Skeletal muscle tissue (tissue), 4 donors: ENCODE measurements around the gene GATAD2B. TPM values are rescaled to one million over a fixed set of nuclear protein-coding genes. Genes with fewer than 3 reads are reported as not detected.
"Not testable (repeated sequence)": the region's sequence is repeated elsewhere in the genome, so short reads cannot be mapped to it uniquely, and the experiment has no call there.

Source experiments
- H3K27ac ChIP-seq: one replicate; pipeline ENCODE4 v1.7.0; 2013; ENCODE audit warnings: mild to moderate bottlenecking, low read depth, low read length, inconsistent platforms
- H3K27me3 ChIP-seq, 3 donors: one replicate each; pipeline ENCODE4 v1.7.0; 2013; ENCODE audit warnings: low read length in 3 of 3; ENCODE audit not compliant: control insufficient read depth in 3 of 3, insufficient read depth in 3 of 3
- H3K36me3 ChIP-seq, 3 donors: one replicate each; pipeline ENCODE4 v1.7.0; 2013; ENCODE audit warnings: low read length in 3 of 3; ENCODE audit not compliant: control insufficient read depth in 3 of 3, insufficient read depth in 3 of 3
- H3K4me1 ChIP-seq, 3 donors: one replicate each; pipeline ENCODE4 v1.7.0; 2013; ENCODE audit warnings: low read length in 3 of 3, mild to moderate bottlenecking in 3 of 3; ENCODE audit not compliant: control insufficient read depth in 3 of 3, insufficient read depth in 3 of 3
- H3K4me3 ChIP-seq, 3 donors: one replicate each; pipeline ENCODE4 v1.7.0; 2013; ENCODE audit warnings: low read length in 3 of 3
- H3K9ac ChIP-seq, 3 donors: one replicate each; pipeline ENCODE4 v1.7.0; 2013; ENCODE audit warnings: low read length in 3 of 3, mild to moderate bottlenecking in 3 of 3, moderate library complexity in 2 of 3, low read depth in 1 of 3
- H3K9me3 ChIP-seq, 3 donors: one replicate each; pipeline ENCODE4 v1.7.0; 2013; ENCODE audit warnings: low read length in 3 of 3; ENCODE audit not compliant: control insufficient read depth in 3 of 3
- total RNA-seq: library from RNA; depleted of rRNA; stranded (reverse); fragments of >200 nt; gene quantifications from one replicate; pipeline ENCODE4 v1.2.3, GENCODE V29; 2014
- donor health status: Osteomylitis.

GATAD2B gene
- total RNA-seq, 1 donor from 2014 or later, result 6.3 TPM

- H3K4me1 ChIP-seq, result no peaks in the 10 kb centered on the region
- H3K9me3 ChIP-seq, result no peaks in the 10 kb centered on the region
- H3K4me3 ChIP-seq, result no peak overlapping the region
- no peak overlapping the region for H3K9ac ChIP-seq
- no peak overlapping the region for H3K27ac ChIP-seq
- H3K36me3 ChIP-seq, result peaks cover 0 to 6% (median 0%) of the 10 kb centered on the region in 3 donors
- H3K27me3 ChIP-seq, result no peaks in the 10 kb centered on the region
These were observed 73.1 kb downstream of the GATAD2B start for GRCh38 chr1:153849487-153850185.

GRCh38 chr1:153848805-153849204 is 74.0 kb downstream of the GATAD2B start:
- H3K9me3 ChIP-seq, result no peaks in the 10 kb centered on the region
- no peak overlapping the region for H3K9ac ChIP-seq
- H3K36me3 ChIP-seq, result peaks cover 0 to 6% (median 0%) of the 10 kb centered on the region in 3 donors
- no peaks in the 10 kb centered on the region for H3K27me3 ChIP-seq
- H3K4me1 ChIP-seq, result no peaks in the 10 kb centered on the region
- no peak overlapping the region for H3K27ac ChIP-seq
- H3K4me3 ChIP-seq, result no peak overlapping the region

GRCh38 chr1:153845158-153845557 is 77.6 kb downstream of the GATAD2B start:
- Histone ChIP-seq H3K4me1 (peaks cover 0 to 6% (median 5%) of the 10 kb centered on the region in 3 donors), H3K27me3 (no peaks in the 10 kb centered on the region), H3K27ac (no peak overlapping the region), H3K9me3 (no peaks in the 10 kb centered on the region), H3K9ac (no peak overlapping the region), H3K36me3 (no peaks in the 10 kb centered on the region), H3K4me3 (no peak overlapping the region)

- not testable (repeated sequence) for H3K9me3 ChIP-seq, H3K9ac ChIP-seq, H3K4me1 ChIP-seq, H3K36me3 ChIP-seq, H3K4me3 ChIP-seq, H3K27me3 ChIP-seq, H3K27ac ChIP-seq
These were observed 78.4 kb downstream of the GATAD2B start for GRCh38 chr1:153844349-153844748.

DNA sequence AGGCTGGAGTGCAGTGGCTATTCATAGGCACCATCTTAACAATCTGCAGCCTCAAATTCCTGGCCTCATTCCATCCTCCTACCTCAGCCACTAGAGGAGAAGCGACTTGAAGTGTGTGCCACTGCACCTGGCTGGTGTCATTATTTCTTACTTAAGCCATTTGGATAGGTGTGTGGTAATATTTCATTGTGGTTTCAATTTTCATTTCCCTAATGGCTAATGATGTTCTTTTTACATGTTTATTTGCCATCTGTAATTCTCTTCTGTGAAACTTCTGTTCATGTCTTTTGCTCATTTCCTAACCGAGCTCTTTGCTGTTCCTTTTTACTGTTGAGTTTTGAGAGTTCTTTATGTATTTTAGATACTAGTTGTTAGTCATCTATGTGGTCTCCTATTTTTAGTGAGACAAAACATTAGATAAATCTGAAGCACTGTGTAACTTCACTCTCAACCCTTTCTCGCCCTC is 80.7 kb downstream of the GATAD2B start:
- no peaks in the 10 kb centered on the region for H3K9me3 ChIP-seq
- H3K27me3 ChIP-seq, result no peaks in the 10 kb centered on the region
- H3K27ac ChIP-seq, result no peak overlapping the region
- H3K36me3 ChIP-seq, result no peaks in the 10 kb centered on the region
- no peak overlapping the region for H3K4me3 ChIP-seq
- H3K9ac ChIP-seq, result no peak overlapping the region
- H3K4me1 ChIP-seq, result peaks cover 0 to 6% (median 5%) of the 10 kb centered on the region in 3 donors

GRCh38 chr1:153841463-153841994 is 81.2 kb downstream of the GATAD2B start:
- H3K27ac ChIP-seq, result no peak overlapping the region
- no peak overlapping the region for H3K4me3 ChIP-seq
- no peak overlapping the region for H3K9ac ChIP-seq
- H3K27me3 ChIP-seq, result no peaks in the 10 kb centered on the region
- no peaks in the 10 kb centered on the region for H3K36me3 ChIP-seq
- no peaks in the 10 kb centered on the region for H3K9me3 ChIP-seq
- peaks cover 0 to 6% (median 5%) of the 10 kb centered on the region in 3 donors for H3K4me1 ChIP-seq

DNA sequence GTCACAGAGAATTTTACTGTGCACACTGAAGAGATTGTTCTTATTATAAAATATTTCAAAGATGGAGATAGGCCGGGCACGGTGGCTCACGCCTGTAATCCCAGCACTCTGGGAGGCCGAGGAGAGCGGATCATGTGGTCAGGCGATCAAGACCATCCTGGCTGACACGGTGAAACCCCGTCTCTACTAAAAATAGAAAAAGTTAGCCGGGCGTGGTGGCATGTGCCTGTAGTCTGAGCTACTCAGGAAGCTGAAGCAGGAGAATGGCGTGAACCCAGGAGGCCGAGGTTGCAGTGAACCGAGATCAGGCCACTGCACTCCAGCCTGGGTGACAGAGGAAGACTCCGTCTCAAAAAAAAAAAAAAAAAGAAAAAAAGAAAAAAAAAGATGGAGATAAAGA is 82.0 kb downstream of the GATAD2B start:
- not testable (repeated sequence) for H3K9me3 ChIP-seq, H3K27me3 ChIP-seq, H3K4me1 ChIP-seq, H3K4me3 ChIP-seq, H3K27ac ChIP-seq, H3K9ac ChIP-seq, H3K36me3 ChIP-seq

- not testable (repeated sequence) for H3K4me3 ChIP-seq, H3K27ac ChIP-seq, H3K4me1 ChIP-seq, H3K9ac ChIP-seq, H3K27me3 ChIP-seq, H3K9me3 ChIP-seq, H3K36me3 ChIP-seq
These were observed 88.8 kb downstream of the GATAD2B start for GRCh38 chr1:153833968-153834367.

- Histone ChIP-seq H3K9ac (no peak overlapping the region), H3K4me1 (no peaks in the 10 kb centered on the region), H3K27ac (no peak overlapping the region), H3K27me3 (no peaks in the 10 kb centered on the region), H3K36me3 (peaks cover 0 to under 1% (median 0%) of the 10 kb centered on the region in 3 donors), H3K4me3 (no peak overlapping the region), H3K9me3 (no peaks in the 10 kb centered on the region)
These were observed 89.6 kb downstream of the GATAD2B start for GRCh38 chr1:153833171-153833570.

DNA sequence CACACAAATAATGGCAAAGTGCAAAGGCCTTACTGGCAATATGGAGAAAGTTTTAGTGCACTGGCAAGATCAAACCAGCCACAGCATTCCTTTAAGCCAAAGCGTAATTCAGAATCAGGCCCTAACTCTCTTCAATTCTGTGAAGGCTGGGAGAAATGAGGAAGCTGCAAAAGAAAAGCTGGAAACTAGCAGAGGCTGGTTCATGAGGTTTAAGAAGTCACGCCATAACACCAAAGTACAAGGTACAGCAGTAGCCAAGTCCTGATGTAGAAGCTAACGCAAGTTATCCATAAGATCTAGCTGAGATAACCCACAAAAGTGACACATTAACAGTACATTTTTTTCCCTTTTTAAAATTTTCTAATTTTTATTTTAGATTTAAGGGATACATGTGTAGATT is 90.5 kb downstream of the GATAD2B start:
- Histone ChIP-seq H3K9ac (no peak overlapping the region), H3K27ac (no peak overlapping the region), H3K4me3 (no peak overlapping the region), H3K27me3 (no peaks in the 10 kb centered on the region), H3K9me3 (no peaks in the 10 kb centered on the region), H3K4me1 (no peaks in the 10 kb centered on the region), H3K36me3 (peaks cover 5 to 9% (median 7%) of the 10 kb centered on the region in 3 donors)
